PC-3 (cell line): ENCODE data around the gene PURA. TPM values are rescaled to one million over a fixed set of nuclear protein-coding genes. Genes with fewer than 3 reads are reported as not detected.

Experiments used
- ATAC-seq: fragments of 200-7000 bp; cut with Tn5 transposase; 2 replicates; pipeline ENCODE4 v1.9.1; 2020; ENCODE audit warnings: mild to moderate bottlenecking, moderate library complexity
- BruUV-seq: library from RNA; stranded (reverse); fragments of 400-500 nt; replicated peaks from 2 replicates; lab custom pipeline; 2021; lab: Mats Ljungman, UMichigan
- CTCF ChIA-PET: fragments of 300-600 bp; sonication (Branson Sonifier 250); formaldehyde crosslinking; loops from one replicate; lab custom pipeline; 2022; ENCODE audit warnings: antibody characterized with exemption; lab: Charles Lee
- POLR2A ChIA-PET: fragments of 300-600 bp; sonication (Branson Sonifier 250); formaldehyde crosslinking; loops from one replicate; lab custom pipeline; 2022; ENCODE audit warnings: antibody characterized with exemption; ENCODE audit not compliant: unreplicated experiment; lab: Charles Lee
- DNase-seq: peaks from one replicate; pipeline ENCODE4 v3.0.0-alpha.2; 2015
- H2AFZ ChIP-seq: fragments of 300-600 bp; sonication (generic); 2 replicates; pipeline ENCODE4 v1.6.0; 2016; ENCODE audit warnings: antibody characterized with exemption, low read length
- H3F3A ChIP-seq: fragments of 300-600 bp; sonication (generic); one replicate; pipeline ENCODE4 v1.6.0; 2017; ENCODE audit warnings: antibody characterized with exemption, low read length, control low read depth, mild to moderate bottlenecking; ENCODE audit not compliant: unreplicated experiment
- H3K27ac ChIP-seq: fragments of 300-600 bp; sonication (generic); 2 replicates; pipeline ENCODE4 v1.5.1; 2016; ENCODE audit warnings: mild to moderate bottlenecking, low read length
- H3K27me3 ChIP-seq: fragments of 300-600 bp; sonication (generic); 2 replicates; pipeline ENCODE4 v1.6.1; 2016; ENCODE audit warnings: low read length, mixed read lengths
- H3K36me3 ChIP-seq: fragments of 300-600 bp; sonication (generic); 2 replicates; pipeline ENCODE4 v1.6.1; 2016; ENCODE audit warnings: low read depth, mixed run types, low read length, mixed read lengths
- H3K4me1 ChIP-seq: fragments of 300-600 bp; sonication (generic); 2 replicates; pipeline ENCODE4 v1.5.1; 2016; ENCODE audit warnings: low read length; ENCODE audit not compliant: insufficient read depth
- H3K4me2 ChIP-seq: fragments of 300-600 bp; sonication (generic); 2 replicates; pipeline ENCODE4 v1.6.0; 2016; ENCODE audit warnings: low read length
- H3K4me3 ChIP-seq: fragments of 300-600 bp; sonication (generic); 2 replicates; pipeline ENCODE4 v1.5.1; 2016; ENCODE audit warnings: mild to moderate bottlenecking, low read length, mixed read lengths
- H3K79me2 ChIP-seq: fragments of 300-600 bp; sonication (generic); 2 replicates; pipeline ENCODE4 v1.6.1; 2017; ENCODE audit warnings: low read length, mixed read lengths
- H3K9ac ChIP-seq: fragments of 300-600 bp; sonication (generic); 2 replicates; pipeline ENCODE4 v1.6.0; 2016; ENCODE audit warnings: mild to moderate bottlenecking, low read length
- H3K9me2 ChIP-seq: fragments of 300-600 bp; sonication (generic); replicated peaks from 2 replicates; pipeline ENCODE4 v1.6.1; 2016; ENCODE audit warnings: mixed run types, low read length, mixed read lengths
- H3K9me3 ChIP-seq: fragments of 300-600 bp; sonication (generic); 2 replicates; pipeline ENCODE4 v1.6.1; 2016; ENCODE audit warnings: low read length, mixed read lengths
- H4K20me1 ChIP-seq: fragments of 300-600 bp; sonication (generic); 2 replicates; pipeline ENCODE4 v1.6.1; 2016; ENCODE audit warnings: low read length, mixed read lengths
- EZH2 ChIP-seq: fragments of 300-600 bp; sonication (generic); IDR thresholded peaks from one replicate; pipeline ENCODE4 v1.6.1; 2017; ENCODE audit warnings: antibody characterized with exemption, mild to moderate bottlenecking, low read length; ENCODE audit not compliant: unreplicated experiment
- EZH2phosphoT487 ChIP-seq: fragments of 300-600 bp; sonication (generic); IDR thresholded peaks from 2 replicates; pipeline ENCODE4 v1.6.1; 2018; ENCODE audit warnings: mild to moderate bottlenecking, antibody characterized with exemption, low read length, borderline replicate concordance
- intact Hi-C: fragments of 100-400 bp; cut with micrococcal nuclease; formaldehyde crosslinking; loops from 2 replicates; pipeline ENCODE4 v1.9.0; 2023
- total RNA-seq: library from RNA; depleted of rRNA; stranded (reverse); fragments of >200 nt; gene quantifications from 2 replicates; pipeline ENCODE4 v1.2.3, GENCODE V29; 2014
- TF ChIP-seq, protein P1 (sequence below): fragments of 300-600 bp; sonication (generic); conservative IDR thresholded peaks from 2 replicates; pipeline ENCODE4 v1.5.1; 2017; ENCODE audit warnings: antibody characterized with exemption, low read depth, mild to moderate bottlenecking, low read length

Gene PURA
- total RNA-seq, 1 experiment from 2014 or later = 8.5 TPM

GRCh38 chr5:140114341-140115185 lies 654 bp downstream of the PURA start:
- Histone ChIP-seq H3K4me1 (peaks cover 40% of the 10 kb centered on the region), H3K9me3 (no peaks in the 10 kb centered on the region), H3F3A (no peaks in the 10 kb centered on the region), H3K27me3 (no peaks in the 10 kb centered on the region), H3K27ac (peak overlapping the region; percentile 52), H3K9ac (peak overlapping the region; percentile 81), H2AFZ (peak overlapping the region; percentile 80), H4K20me1 (peaks cover 17% of the 10 kb centered on the region), H3K4me3 (peak overlapping the region; percentile 91), H3K4me2 (peak overlapping the region; percentile 99), H3K79me2 (peaks cover 87% of the 10 kb centered on the region), H3K36me3 (no peaks in the 10 kb centered on the region), H3K9me2 (no peaks in the 10 kb centered on the region)
- intact Hi-C loops = no loop called here
- POLR2A ChIA-PET = no interaction called here
- CTCF ChIA-PET = interaction anchor here (0.6 to 1.2 kb wide), 2 partner anchors 17 to 39 kb away, joined by 3 to 4 read pairs; no protein-coding TSS in a partner anchor
- TF ChIP-seq EZH2 (no peak), EZH2phosphoT487 (no peak)
- TF ChIP-seq, protein P1, sequence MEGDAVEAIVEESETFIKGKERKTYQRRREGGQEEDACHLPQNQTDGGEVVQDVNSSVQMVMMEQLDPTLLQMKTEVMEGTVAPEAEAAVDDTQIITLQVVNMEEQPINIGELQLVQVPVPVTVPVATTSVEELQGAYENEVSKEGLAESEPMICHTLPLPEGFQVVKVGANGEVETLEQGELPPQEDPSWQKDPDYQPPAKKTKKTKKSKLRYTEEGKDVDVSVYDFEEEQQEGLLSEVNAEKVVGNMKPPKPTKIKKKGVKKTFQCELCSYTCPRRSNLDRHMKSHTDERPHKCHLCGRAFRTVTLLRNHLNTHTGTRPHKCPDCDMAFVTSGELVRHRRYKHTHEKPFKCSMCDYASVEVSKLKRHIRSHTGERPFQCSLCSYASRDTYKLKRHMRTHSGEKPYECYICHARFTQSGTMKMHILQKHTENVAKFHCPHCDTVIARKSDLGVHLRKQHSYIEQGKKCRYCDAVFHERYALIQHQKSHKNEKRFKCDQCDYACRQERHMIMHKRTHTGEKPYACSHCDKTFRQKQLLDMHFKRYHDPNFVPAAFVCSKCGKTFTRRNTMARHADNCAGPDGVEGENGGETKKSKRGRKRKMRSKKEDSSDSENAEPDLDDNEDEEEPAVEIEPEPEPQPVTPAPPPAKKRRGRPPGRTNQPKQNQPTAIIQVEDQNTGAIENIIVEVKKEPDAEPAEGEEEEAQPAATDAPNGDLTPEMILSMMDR = no peak
- DNase-seq (peak; percentile 62), ATAC-seq (peak; percentile 62)
- no TSS peak for BruUV-seq

GRCh38 chr5:140115186-140115500 lies 1.2 kb downstream of the PURA start:
- no peaks in the 10 kb centered on the region for H3F3A ChIP-seq
- TF ChIP-seq EZH2 = no peak
- TF ChIP-seq, protein P1 = no peak
- TF ChIP-seq EZH2phosphoT487 = no peak
- ChIA-PET POLR2A (no interaction called here), CTCF (interaction anchor here (1.2 kb wide), 1 partner anchor 40 kb away, joined by 4 read pairs; no protein-coding TSS in a partner anchor)
- no peak for DNase-seq
- H3K27me3 ChIP-seq = no peaks in the 10 kb centered on the region
- intact Hi-C loops = no loop called here
- BruUV-seq = no TSS peak
- peaks cover 34% of the 10 kb centered on the region for H3K4me1 ChIP-seq
- H3K27ac ChIP-seq = no peak overlapping the region
- peak overlapping the region; percentile 99 for H3K4me2 ChIP-seq
- no peak for ATAC-seq
- no peaks in the 10 kb centered on the region for H3K36me3 ChIP-seq
- peak overlapping the region; percentile 81 for H3K9ac ChIP-seq
- no peaks in the 10 kb centered on the region for H3K9me3 ChIP-seq
- H3K4me3 ChIP-seq = peak overlapping the region; percentile 91
- H4K20me1 ChIP-seq = peaks cover 17% of the 10 kb centered on the region
- H3K79me2 ChIP-seq = peaks cover 81% of the 10 kb centered on the region
- H3K9me2 ChIP-seq = no peaks in the 10 kb centered on the region
- peak overlapping the region; percentile 80; the same call in 1 of the 2 replicates for H2AFZ ChIP-seq
